Keratinocyte (primary cell): ENCODE data around the gene NFATC1. TPM values are rescaled to one million over a fixed set of nuclear protein-coding genes. Genes with fewer than 3 reads are reported as not detected.

ENCODE experiments used
- DNase-seq: peaks from one replicate; pipeline ENCODE4 v3.0.0-alpha.2; 2011; ENCODE audit warnings: low read depth, missing footprints, low spot score
- FAIRE-seq: peaks from 2 replicates; lab custom pipeline; 2011; peaks lifted over from hg19 to GRCh38; lab: Jason Lieb, UNC
- H2AFZ ChIP-seq: 2 replicates; pipeline ENCODE4 v1.6.0; 2012; ENCODE audit warnings: low read length, control low read depth, inconsistent platforms; ENCODE audit not compliant: control insufficient read depth
- H3K27ac ChIP-seq: 2 replicates; pipeline ENCODE4 v1.5.1; 2011; ENCODE audit warnings: low read length; ENCODE audit not compliant: control insufficient read depth, insufficient read depth
- H3K27me3 ChIP-seq: 3 replicates; pipeline ENCODE4 v1.6.0; 2011; ENCODE audit warnings: low read length; ENCODE audit not compliant: control insufficient read depth, insufficient read depth; ENCODE audit errors: extremely low read depth
- H3K36me3 ChIP-seq, 2 experiments: 2 replicates in 1 of 2; 3 replicates in 1 of 2; pipeline ENCODE4 v1.5.1; 2011; ENCODE audit warnings: low read length in 2 of 2, mild to moderate bottlenecking in 1 of 2; ENCODE audit not compliant: control insufficient read depth in 2 of 2, insufficient read depth in 2 of 2; ENCODE audit errors: extremely low read depth in 1 of 2
- H3K4me1 ChIP-seq: 3 replicates; pipeline ENCODE4 v1.5.1; 2011; ENCODE audit warnings: low read length; ENCODE audit not compliant: control insufficient read depth, insufficient read depth; ENCODE audit errors: extremely low read depth
- H3K4me2 ChIP-seq: 3 replicates; pipeline ENCODE4 v1.6.0; 2011; ENCODE audit warnings: low read depth, low read length; ENCODE audit not compliant: control insufficient read depth, insufficient read depth; ENCODE audit errors: extremely low read depth
- H3K4me3 ChIP-seq, 3 experiments: fragments of 200-600 bp in 1 of 3; sonication (generic) in 1 of 3; 2 replicates in 2 of 3; 3 replicates in 1 of 3; pipeline ENCODE4 v1.5.1; 2011 to 2016; ENCODE audit warnings: low read length in 3 of 3, mild to moderate bottlenecking in 3 of 3, control low read depth in 2 of 3, inconsistent platforms in 1 of 3, low read depth in 1 of 3, mixed read lengths in 1 of 3, mixed run types in 1 of 3, moderate library complexity in 1 of 3; ENCODE audit not compliant: control insufficient read depth in 2 of 3, insufficient read depth in 2 of 3; ENCODE audit errors: extremely low read depth in 1 of 3
- H3K79me2 ChIP-seq: 2 replicates; pipeline ENCODE4 v1.6.0; 2012; ENCODE audit warnings: low read length; ENCODE audit not compliant: control insufficient read depth, insufficient read depth
- H3K9ac ChIP-seq: 3 replicates; pipeline ENCODE4 v1.6.0; 2011; ENCODE audit warnings: low read length; ENCODE audit not compliant: control insufficient read depth, insufficient read depth; ENCODE audit errors: extremely low read depth
- H3K9me1 ChIP-seq: 3 replicates; pipeline ENCODE4 v1.6.0; 2011; ENCODE audit warnings: low read length; ENCODE audit not compliant: control insufficient read depth, insufficient read depth; ENCODE audit errors: extremely low read depth
- H3K9me3 ChIP-seq: 2 replicates; pipeline ENCODE4 v1.5.1; 2012; ENCODE audit warnings: low read depth, low read length; ENCODE audit not compliant: control insufficient read depth
- H4K20me1 ChIP-seq: 3 replicates; pipeline ENCODE4 v1.6.0; 2011; ENCODE audit warnings: low read length; ENCODE audit not compliant: control insufficient read depth, insufficient read depth; ENCODE audit errors: extremely low read depth
- EZH2 ChIP-seq: IDR thresholded peaks from one replicate; pipeline ENCODE4 v1.6.1; 2012; ENCODE audit warnings: inconsistent platforms, mild to moderate bottlenecking, low read length, moderate library complexity
- dilution Hi-C: fragments of 300-500 bp; cut with MboI; formaldehyde crosslinking; loops from one replicate; pipeline ENCODE4 v1.7.0; 2020; ENCODE audit warnings: low sequenced_read_pairs; ENCODE audit not compliant: extremely low pct_ligation_motif_present
- polyA plus RNA-seq, 5 experiments: library from polyadenylated mRNA; depleted of rRNA in 3 of 5; stranded (reverse) in 3 of 5; stranded (forward) in 1 of 5; unstranded in 1 of 5; fragments of >200 nt; gene quantifications; 1 replicate in 1 of 5; 2 replicates in 3 of 5; 3 replicates in 1 of 5; pipeline versions ENCODE4 v1.2.1 to v1.2.3, GENCODE V29; 2011 to 2012; ENCODE audit warnings: missing spikeins in 2 of 5, low read depth in 1 of 5, low replicate concordance in 1 of 5
- TF ChIP-seq, protein P1 (sequence below), 3 experiments: IDR thresholded peaks in 1 of 3; conservative IDR thresholded peaks in 1 of 3; optimal IDR thresholded peaks in 1 of 3; 2 replicates in 2 of 3; 3 replicates in 1 of 3; pipeline versions ENCODE3 to v1.5.1; 2011; ENCODE audit warnings: low read length in 3 of 3, mild to moderate bottlenecking in 3 of 3, moderate library complexity in 2 of 3, control low read depth in 1 of 3, inconsistent platforms in 1 of 3; ENCODE audit not compliant: insufficient read depth in 2 of 3; ENCODE audit errors: extremely low read depth in 1 of 3

Gene NFATC1
- polyA plus RNA-seq, 1 donor (not counting 4 experiments of a cell fraction or from before 2014, with no cell fraction given), result 0.77 TPM

DNA sequence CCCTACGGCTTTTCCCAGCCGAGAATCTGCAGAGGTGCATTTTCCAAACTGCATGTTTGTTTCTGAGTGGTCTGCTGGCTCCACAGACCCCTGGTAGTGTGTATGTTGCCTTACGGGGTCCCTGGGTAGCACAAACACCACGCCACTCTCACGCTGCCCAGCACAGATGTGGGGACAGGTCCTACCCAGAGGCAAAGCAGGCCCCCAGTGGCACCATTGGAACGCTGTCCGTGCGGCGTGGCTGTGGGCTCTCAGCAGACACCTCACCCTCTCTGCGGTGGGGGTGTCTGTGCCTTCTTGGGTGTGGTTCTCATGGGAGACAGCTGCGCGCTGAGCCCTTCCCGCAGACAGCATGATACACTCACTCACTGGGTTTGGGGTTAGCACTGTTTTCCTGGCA lies 137.4 kb downstream of the NFATC1 start:
- FAIRE-seq (no peak), DNase-seq (no peak)
- no peak overlapping the region for H3K4me3 ChIP-seq
- TF ChIP-seq EZH2, result no peak
- TF ChIP-seq, protein P1, sequence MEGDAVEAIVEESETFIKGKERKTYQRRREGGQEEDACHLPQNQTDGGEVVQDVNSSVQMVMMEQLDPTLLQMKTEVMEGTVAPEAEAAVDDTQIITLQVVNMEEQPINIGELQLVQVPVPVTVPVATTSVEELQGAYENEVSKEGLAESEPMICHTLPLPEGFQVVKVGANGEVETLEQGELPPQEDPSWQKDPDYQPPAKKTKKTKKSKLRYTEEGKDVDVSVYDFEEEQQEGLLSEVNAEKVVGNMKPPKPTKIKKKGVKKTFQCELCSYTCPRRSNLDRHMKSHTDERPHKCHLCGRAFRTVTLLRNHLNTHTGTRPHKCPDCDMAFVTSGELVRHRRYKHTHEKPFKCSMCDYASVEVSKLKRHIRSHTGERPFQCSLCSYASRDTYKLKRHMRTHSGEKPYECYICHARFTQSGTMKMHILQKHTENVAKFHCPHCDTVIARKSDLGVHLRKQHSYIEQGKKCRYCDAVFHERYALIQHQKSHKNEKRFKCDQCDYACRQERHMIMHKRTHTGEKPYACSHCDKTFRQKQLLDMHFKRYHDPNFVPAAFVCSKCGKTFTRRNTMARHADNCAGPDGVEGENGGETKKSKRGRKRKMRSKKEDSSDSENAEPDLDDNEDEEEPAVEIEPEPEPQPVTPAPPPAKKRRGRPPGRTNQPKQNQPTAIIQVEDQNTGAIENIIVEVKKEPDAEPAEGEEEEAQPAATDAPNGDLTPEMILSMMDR (optimal IDR thresholded peaks at IDR 0.05 in 1 of 3, IDR thresholded peaks at IDR 0.05 in 1 of 3, conservative IDR thresholded peaks at IDR 0.05 in 1 of 3; ENCODE audit: extremely low read depth in 1 of 3, insufficient read depth in 2 of 3, low read length in 3 of 3), result no peak
- H3K79me2 ChIP-seq, result no peaks in the 10 kb centered on the region
- H2AFZ ChIP-seq, result no peak overlapping the region
- no peak overlapping the region for H3K4me2 ChIP-seq
- H3K9me1 ChIP-seq, result no peaks in the 10 kb centered on the region
- H4K20me1 ChIP-seq, result no peaks in the 10 kb centered on the region
- H3K9ac ChIP-seq, result no peak overlapping the region
- no peaks in the 10 kb centered on the region for H3K9me3 ChIP-seq
- no peaks in the 10 kb centered on the region for H3K36me3 ChIP-seq
- peaks cover 8% of the 10 kb centered on the region for H3K27me3 ChIP-seq
- no peaks in the 10 kb centered on the region for H3K4me1 ChIP-seq
- dilution Hi-C loops, result no loop called here
- H3K27ac ChIP-seq, result no peak overlapping the region

GRCh38 chr18:79533591-79533990 lies 137.9 kb downstream of the NFATC1 start:
- DNase-seq, result no peak
- no peak overlapping the region for H2AFZ ChIP-seq
- H3K9me3 ChIP-seq, result no peaks in the 10 kb centered on the region
- no peaks in the 10 kb centered on the region for H3K4me1 ChIP-seq
- FAIRE-seq, result no peak
- no peak overlapping the region for H3K4me3 ChIP-seq
- peaks cover 8% of the 10 kb centered on the region for H3K27me3 ChIP-seq
- H3K27ac ChIP-seq, result no peak overlapping the region
- H3K9ac ChIP-seq, result no peak overlapping the region
- no peaks in the 10 kb centered on the region for H4K20me1 ChIP-seq
- H3K9me1 ChIP-seq, result no peaks in the 10 kb centered on the region
- dilution Hi-C loops, result no loop called here
- H3K4me2 ChIP-seq, result no peak overlapping the region
- no peaks in the 10 kb centered on the region for H3K79me2 ChIP-seq
- no peaks in the 10 kb centered on the region for H3K36me3 ChIP-seq
- TF ChIP-seq, protein P1 (optimal IDR thresholded peaks at IDR 0.05 in 1 of 3, IDR thresholded peaks at IDR 0.05 in 1 of 3, conservative IDR thresholded peaks at IDR 0.05 in 1 of 3; ENCODE audit: extremely low read depth in 1 of 3, insufficient read depth in 2 of 3, low read length in 3 of 3), result no peak
- no peak for TF ChIP-seq EZH2
